Astrocyte of the spinal cord (primary cell): ENCODE results near the gene AP1M1.
A peak's percentile ranks its signal among the peaks of the same experiment; 100 is the strongest.

ENCODE experiments used
- DNase-seq: peaks from one replicate; pipeline ENCODE4 v3.0.0; 2011; ENCODE audit warnings: low read depth, low spot score
- H3K4me3 ChIP-seq: 2 replicates; pipeline ENCODE4 v1.5.1; 2011; ENCODE audit warnings: low read depth, mild to moderate bottlenecking, low read length, moderate library complexity
- CTCF ChIP-seq: IDR thresholded peaks from 2 replicates; pipeline ENCODE4 v1.5.1; 2012; ENCODE audit warnings: low read depth, mild to moderate bottlenecking, low read length, inconsistent platforms
- in situ Hi-C: cut with HindIII; loops from 2 replicates; pipeline ENCODE4 v1.10.0; 2017; ENCODE audit warnings: low sequenced_read_pairs

The AP1M1 gene

GRCh38 chr19:16197622-16198369 is at the start of gene AP1M1:
TSS of gene AP1M1 (plus strand) at chr19:16197911. CDS start at chr19:16198027, 116 bp downstream.
- in situ Hi-C loops = no loop called here
- peak; percentile 97 for DNase-seq
- TF ChIP-seq CTCF = no peak
- H3K4me3 ChIP-seq = peak within 1 kb of the TSS; percentile 92

GRCh38 chr19:16148443-16149229 is 49.1 kb upstream of the AP1M1 start:
- in situ Hi-C loops = no loop called here
- TF ChIP-seq CTCF = no peak
- no peak for DNase-seq
- H3K4me3 ChIP-seq = no peak overlapping the region

DNA sequence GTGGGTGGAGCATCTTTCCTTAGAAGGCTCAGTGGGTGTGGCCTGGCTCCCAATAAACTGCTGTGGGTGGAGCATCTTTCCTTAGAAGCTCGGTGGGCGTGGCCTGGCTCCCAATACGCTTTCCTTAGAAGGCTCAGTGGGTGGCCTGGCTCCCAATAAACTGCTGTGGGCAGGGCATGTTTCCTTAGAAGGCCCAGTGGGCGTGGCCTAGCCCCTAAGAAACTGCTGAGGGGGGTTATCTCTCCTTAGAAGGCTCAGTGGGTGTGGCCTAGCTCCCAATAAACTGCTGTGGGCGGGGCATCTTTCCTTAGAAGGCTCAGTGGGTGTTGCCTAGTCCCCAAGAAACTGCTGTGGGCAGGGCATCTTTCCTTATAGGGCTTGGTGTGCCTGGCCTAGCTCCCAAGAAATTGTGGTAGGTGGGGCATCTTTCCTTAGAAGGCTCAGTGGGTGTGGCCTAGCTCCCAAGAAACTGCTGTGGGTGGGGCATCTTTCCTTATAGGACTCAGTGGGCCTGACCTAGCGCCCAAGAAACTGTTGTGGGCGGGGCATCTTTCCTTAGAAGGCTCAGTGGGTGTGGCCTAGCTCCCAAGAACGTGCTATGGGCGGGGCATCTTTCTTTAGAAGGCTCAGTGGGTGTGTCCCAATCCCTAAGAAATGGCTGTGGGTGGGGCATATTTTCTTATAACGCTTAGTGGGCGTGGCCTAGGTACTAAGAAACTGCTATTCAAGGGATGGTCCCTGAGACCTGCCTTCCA is 44.0 kb upstream of the AP1M1 start:
- no peak overlapping the region for H3K4me3 ChIP-seq
- in situ Hi-C loops = no loop called here
- DNase-seq = no peak
- no peak for TF ChIP-seq CTCF

DNA sequence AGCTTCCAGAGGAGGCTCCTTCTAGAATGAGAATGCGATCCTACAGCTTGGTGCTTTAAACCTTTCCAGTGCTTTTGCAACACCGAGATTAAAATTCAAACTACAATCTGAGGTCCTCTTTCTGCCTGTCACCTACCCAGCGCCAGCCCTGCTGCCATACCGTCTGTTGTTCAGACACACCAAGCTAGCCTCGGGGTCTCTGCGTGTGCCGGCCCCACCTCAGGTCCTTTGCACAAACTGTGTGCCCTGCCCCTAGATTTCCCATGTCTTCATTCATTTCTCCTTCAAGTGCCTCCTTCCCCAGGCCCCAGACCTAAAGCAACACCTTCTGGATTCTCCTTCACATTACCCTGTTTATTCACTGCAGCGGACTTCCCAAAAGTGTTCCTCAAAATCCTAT is 43.2 kb upstream of the AP1M1 start:
- TF ChIP-seq CTCF = no peak
- no peak for DNase-seq
- no peak overlapping the region for H3K4me3 ChIP-seq
- in situ Hi-C loops = no loop called here

DNA sequence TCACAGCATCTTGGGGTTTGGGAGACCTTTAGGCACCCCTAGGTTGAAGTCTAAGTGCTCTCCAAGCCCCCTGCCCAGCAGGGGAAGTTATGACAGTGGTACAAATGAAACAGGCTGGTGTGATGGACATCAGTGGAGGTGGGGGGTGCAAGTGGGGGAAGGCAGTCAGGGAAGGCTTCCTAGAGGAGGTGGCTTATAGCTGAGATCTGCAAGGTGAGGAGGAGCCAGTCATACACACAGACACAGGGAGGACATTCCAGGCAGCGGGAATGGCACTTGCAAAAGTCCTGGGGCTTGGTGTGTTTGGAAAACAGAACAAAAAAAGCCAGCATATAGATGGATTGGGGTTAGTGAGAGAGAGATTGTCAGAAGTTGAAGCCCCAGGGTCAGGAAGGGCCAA is 42.6 kb upstream of the AP1M1 start:
- in situ Hi-C loops = no loop called here
- no peak for TF ChIP-seq CTCF
- no peak overlapping the region for H3K4me3 ChIP-seq
- DNase-seq = no peak

GRCh38 chr19:16156904-16157303 is 40.8 kb upstream of the AP1M1 start:
- DNase-seq = no peak
- in situ Hi-C loops = no loop called here
- TF ChIP-seq CTCF = no peak
- H3K4me3 ChIP-seq = no peak overlapping the region
